ENCODE results near the gene TPD52L2.

The TPD52L2 gene

GRCh38 chr20:63930971-63931553 lies 66.0 kb downstream of the TPD52L2 start:
- in situ Hi-C loops (cut with MboI; ENCODE audit: low sequenced_read_pairs): no loop called here

GRCh38 chr20:63931735-63932134 lies 66.7 kb downstream of the TPD52L2 start:
- in situ Hi-C loops (cut with MboI; ENCODE audit: low sequenced_read_pairs): no loop called here

GRCh38 chr20:63932606-63933160 lies 67.6 kb downstream of the TPD52L2 start:
- in situ Hi-C loops (cut with MboI; ENCODE audit: low sequenced_read_pairs): no loop called here

GRCh38 chr20:63933646-63934045 lies 68.6 kb downstream of the TPD52L2 start:
- in situ Hi-C loops (cut with MboI; ENCODE audit: low sequenced_read_pairs): no loop called here

DNA sequence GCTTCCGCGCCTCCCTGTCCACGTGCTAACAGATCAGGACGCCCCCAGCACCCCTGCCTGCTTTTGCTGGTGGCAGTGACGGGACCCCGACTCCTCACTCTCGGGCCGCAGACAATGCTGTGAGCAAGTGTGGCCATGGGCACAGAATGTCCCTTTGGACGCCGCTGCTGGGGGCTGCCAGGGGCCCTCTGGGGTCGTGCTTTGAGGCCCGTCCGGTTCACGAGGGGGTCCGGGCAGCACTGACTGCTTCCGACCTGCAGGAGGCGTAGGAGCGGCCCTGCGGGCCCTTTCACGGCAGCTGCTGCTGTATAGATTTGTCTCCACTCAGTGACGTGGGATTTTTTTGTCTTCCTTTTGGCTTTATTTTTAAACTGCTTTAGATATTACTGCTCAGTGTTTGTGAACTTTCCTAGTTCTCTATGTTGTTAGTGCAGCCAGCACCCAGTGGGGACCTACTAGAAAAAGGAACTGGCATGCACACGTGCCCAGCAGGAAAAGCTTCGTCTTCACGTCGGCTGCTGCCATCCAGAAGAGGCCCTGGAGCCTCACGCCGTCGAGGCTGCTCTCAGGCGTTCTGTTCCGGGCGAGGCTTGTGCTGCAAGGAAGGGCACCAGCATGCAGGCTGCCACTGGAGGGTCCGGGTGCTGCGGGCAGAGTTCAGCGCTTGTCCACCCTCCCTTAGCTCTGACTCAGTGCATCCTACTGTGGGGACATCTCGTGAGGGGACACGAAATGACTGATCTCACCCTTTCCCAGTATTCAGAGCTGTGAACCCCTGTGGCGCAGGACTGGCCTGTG lies 69.4 kb downstream of the TPD52L2 start:
- in situ Hi-C loops (cut with MboI; ENCODE audit: low sequenced_read_pairs): no loop called here

- in situ Hi-C loops (cut with MboI; ENCODE audit: low sequenced_read_pairs): no loop called here
These were observed 70.4 kb downstream of the TPD52L2 start for GRCh38 chr20:63935447-63935846.

GRCh38 chr20:63937596-63937995 lies 72.5 kb downstream of the TPD52L2 start:
- in situ Hi-C loops (cut with MboI; ENCODE audit: low sequenced_read_pairs): no loop called here

GRCh38 chr20:63939061-63939935 lies 74.2 kb downstream of the TPD52L2 start:
- in situ Hi-C loops (cut with MboI; ENCODE audit: low sequenced_read_pairs): no loop called here

- in situ Hi-C loops (cut with MboI; ENCODE audit: low sequenced_read_pairs): no loop called here
These were observed 75.0 kb downstream of the TPD52L2 start for GRCh38 chr20:63940071-63940471.

DNA sequence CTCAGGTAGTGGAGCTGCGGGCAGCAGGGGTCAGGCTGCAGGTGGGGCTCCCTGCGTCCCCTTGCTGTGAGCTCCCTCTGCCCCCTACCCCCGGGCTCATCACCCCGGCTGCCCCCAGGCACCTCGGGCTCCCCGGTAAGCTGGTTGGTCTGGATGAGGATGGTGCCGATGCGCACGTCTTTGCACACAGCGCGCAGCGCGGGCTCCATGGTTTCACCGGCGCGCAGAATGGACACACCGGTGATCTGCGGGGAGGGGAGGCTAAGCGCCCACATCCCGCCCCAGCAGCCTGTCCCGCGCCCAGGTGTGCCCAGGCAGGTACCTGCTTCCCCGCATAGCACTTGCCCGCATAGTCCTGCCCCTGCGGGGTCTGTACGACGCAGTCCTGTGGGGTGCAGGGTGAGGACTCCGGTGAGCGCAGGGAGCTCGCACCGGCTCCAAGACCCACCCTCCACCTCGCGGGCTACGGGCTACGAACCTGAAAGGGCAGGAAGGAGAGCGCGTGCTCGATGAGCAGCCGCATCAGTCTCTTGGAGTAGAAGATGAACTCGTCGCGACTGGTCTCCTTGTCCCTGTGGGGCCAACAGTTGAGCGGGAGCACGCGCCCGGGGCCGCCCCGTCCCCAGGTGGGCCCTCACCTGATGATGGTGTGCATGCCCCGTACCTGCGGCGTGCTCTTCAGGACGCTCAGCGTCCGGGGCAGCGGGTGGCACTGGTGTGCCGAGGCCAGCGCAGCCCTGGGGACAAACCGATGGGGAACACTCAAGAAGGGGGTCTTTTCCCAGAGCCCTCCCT lies 75.6 kb downstream of the TPD52L2 start:
- in situ Hi-C loops (cut with MboI; ENCODE audit: low sequenced_read_pairs): no loop called here
